Measurements from ENCODE around the gene SH3RF3.

DNA sequence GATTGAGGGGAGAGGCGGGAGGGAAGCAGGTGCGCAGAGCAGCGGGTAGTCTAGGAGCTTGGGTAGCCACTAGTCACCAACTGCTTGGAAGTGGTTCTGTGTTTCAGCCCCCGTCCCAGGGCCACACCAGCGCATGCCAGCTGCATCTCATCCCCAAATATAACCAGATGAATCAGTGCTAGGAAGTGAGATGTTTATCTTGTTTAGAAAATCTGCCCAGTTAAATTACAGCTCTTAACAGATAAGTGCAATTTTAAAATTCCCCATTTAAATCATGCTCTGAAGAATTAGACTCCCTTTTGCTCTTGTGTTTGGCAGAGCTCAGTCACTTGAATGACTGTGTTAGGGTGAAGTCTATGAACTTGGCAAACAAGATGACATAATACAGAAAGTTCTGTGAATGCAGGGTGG, 291.0 kb downstream of the SH3RF3 start:
- no peak for TF ChIP-seq POLR2A (IDR thresholded peaks at IDR 0.05)
- TF ChIP-seq, protein P1, sequence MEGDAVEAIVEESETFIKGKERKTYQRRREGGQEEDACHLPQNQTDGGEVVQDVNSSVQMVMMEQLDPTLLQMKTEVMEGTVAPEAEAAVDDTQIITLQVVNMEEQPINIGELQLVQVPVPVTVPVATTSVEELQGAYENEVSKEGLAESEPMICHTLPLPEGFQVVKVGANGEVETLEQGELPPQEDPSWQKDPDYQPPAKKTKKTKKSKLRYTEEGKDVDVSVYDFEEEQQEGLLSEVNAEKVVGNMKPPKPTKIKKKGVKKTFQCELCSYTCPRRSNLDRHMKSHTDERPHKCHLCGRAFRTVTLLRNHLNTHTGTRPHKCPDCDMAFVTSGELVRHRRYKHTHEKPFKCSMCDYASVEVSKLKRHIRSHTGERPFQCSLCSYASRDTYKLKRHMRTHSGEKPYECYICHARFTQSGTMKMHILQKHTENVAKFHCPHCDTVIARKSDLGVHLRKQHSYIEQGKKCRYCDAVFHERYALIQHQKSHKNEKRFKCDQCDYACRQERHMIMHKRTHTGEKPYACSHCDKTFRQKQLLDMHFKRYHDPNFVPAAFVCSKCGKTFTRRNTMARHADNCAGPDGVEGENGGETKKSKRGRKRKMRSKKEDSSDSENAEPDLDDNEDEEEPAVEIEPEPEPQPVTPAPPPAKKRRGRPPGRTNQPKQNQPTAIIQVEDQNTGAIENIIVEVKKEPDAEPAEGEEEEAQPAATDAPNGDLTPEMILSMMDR (IDR thresholded peaks at IDR 0.05): no peak
